ENCODE measurements around the gene SPHKAP. TPM values are rescaled to one million over a fixed set of nuclear protein-coding genes. Genes with fewer than 3 reads are reported as not detected.
"Not testable (repeated sequence)": the region's sequence is repeated elsewhere in the genome, so short reads cannot be mapped to it uniquely, and the experiment has no call there.

The SPHKAP gene
- total RNA-seq, result 107 TPM
- long read RNA-seq, full-length matches to known transcripts, result 6 of 34 reads
- long read RNA-seq, partial matches to known transcripts, result 23 of 34 reads
- long read RNA-seq, other reads (novel, unspliced or antisense), result 5 of 34 reads

- intact Hi-C loops (cut with DNase I), result loop anchor here (5.0 to 10.0 kb wide), 2 partner anchors 136 to 163 kb away; no protein-coding TSS in a partner anchor
- DNase-seq (ENCODE audit: missing footprints), result peak; percentile 66
- peak; percentile 92 for ATAC-seq
Observed at GRCh38 chr2:228181098-228182019, at the start of gene SPHKAP. TSS of gene SPHKAP (minus strand) at chr2:228181687. CDS start at chr2:228181598, 89 bp downstream.

GRCh38 chr2:228227466-228227865, 46.0 kb upstream of the SPHKAP start:
- ATAC-seq, result no peak
- DNase-seq (ENCODE audit: missing footprints), result no peak
- intact Hi-C loops (cut with DNase I), result no loop called here

GRCh38 chr2:228224410-228224809, 42.9 kb upstream of the SPHKAP start:
- ATAC-seq (no peak), DNase-seq (ENCODE audit: missing footprints) (no peak)
- intact Hi-C loops (cut with DNase I), result no loop called here

- intact Hi-C loops (cut with DNase I); ATAC-seq; DNase-seq (ENCODE audit: missing footprints): not testable (repeated sequence)
Observed at GRCh38 chr2:228218593-228218992, 37.1 kb upstream of the SPHKAP start.

GRCh38 chr2:228197504-228197903, 16.0 kb upstream of the SPHKAP start:
- intact Hi-C loops (cut with DNase I), result no loop called here
- DNase-seq (ENCODE audit: missing footprints), result no peak
- ATAC-seq, result no peak

GRCh38 chr2:228180181-228181097, 1.0 kb downstream of the SPHKAP start:
- DNase-seq (ENCODE audit: missing footprints) (peak; percentile 63), ATAC-seq (peak; percentile 65)
- intact Hi-C loops (cut with DNase I), result loop anchor here (1.0 to 10.0 kb wide), 4 partner anchors 137 to 474 kb away; no protein-coding TSS in a partner anchor

- ATAC-seq, result no peak
- intact Hi-C loops (cut with DNase I), result no loop called here
- no peak for DNase-seq (ENCODE audit: missing footprints)
Observed at GRCh38 chr2:228167290-228167689, 14.2 kb downstream of the SPHKAP start.

- no peak for DNase-seq (ENCODE audit: missing footprints)
- no peak for ATAC-seq
- intact Hi-C loops (cut with DNase I), result no loop called here
Observed at GRCh38 chr2:228164718-228165117, 16.8 kb downstream of the SPHKAP start.

- ATAC-seq (no peak), DNase-seq (ENCODE audit: missing footprints) (no peak)
- intact Hi-C loops (cut with DNase I), result no loop called here
Observed at GRCh38 chr2:228157841-228158240, 23.6 kb downstream of the SPHKAP start.

GRCh38 chr2:228144961-228145360, 36.5 kb downstream of the SPHKAP start:
- intact Hi-C loops (cut with DNase I), result no loop called here
- no peak for ATAC-seq
- no peak for DNase-seq (ENCODE audit: missing footprints)

- intact Hi-C loops (cut with DNase I), result no loop called here
- ATAC-seq (peak; percentile 65), DNase-seq (ENCODE audit: missing footprints) (no peak)
Observed at GRCh38 chr2:228140934-228141528, 40.5 kb downstream of the SPHKAP start.

- ATAC-seq (no peak), DNase-seq (ENCODE audit: missing footprints) (no peak)
- intact Hi-C loops (cut with DNase I), result no loop called here
Observed at GRCh38 chr2:228136027-228136426, 45.5 kb downstream of the SPHKAP start.

GRCh38 chr2:228135300-228135699, 46.2 kb downstream of the SPHKAP start:
- intact Hi-C loops (cut with DNase I), result no loop called here
- no peak for ATAC-seq

GRCh38 chr2:228131833-228132232, 49.7 kb downstream of the SPHKAP start:
- DNase-seq (ENCODE audit: missing footprints), result no peak
- ATAC-seq, result no peak
- intact Hi-C loops (cut with DNase I), result no loop called here

More at GRCh38 chr2:228135300-228135699, 46.2 kb downstream of the SPHKAP start:
- no peak for DNase-seq (ENCODE audit: missing footprints)

- no peak for ATAC-seq
- intact Hi-C loops (cut with DNase I), result no loop called here
- DNase-seq (ENCODE audit: missing footprints), result no peak
Observed at GRCh38 chr2:228126401-228126800, 55.1 kb downstream of the SPHKAP start.

GRCh38 chr2:228118940-228119339, 62.5 kb downstream of the SPHKAP start:
- intact Hi-C loops (cut with DNase I), result no loop called here
- DNase-seq (ENCODE audit: missing footprints) (no peak), ATAC-seq (peak; percentile 69)

- intact Hi-C loops (cut with DNase I), result no loop called here
Observed at GRCh38 chr2:228107846-228108245, 73.6 kb downstream of the SPHKAP start.

GRCh38 chr2:228105526-228106250, 75.8 kb downstream of the SPHKAP start:
- ATAC-seq (no peak), DNase-seq (ENCODE audit: missing footprints) (no peak)
- intact Hi-C loops (cut with DNase I), result no loop called here

More at GRCh38 chr2:228107846-228108245, 73.6 kb downstream of the SPHKAP start:
- DNase-seq (ENCODE audit: missing footprints) (no peak), ATAC-seq (no peak)

Measured in Right ventricle myocardium inferior (tissue), 1 donor.